HG02970 (cell line): ENCODE data around the gene MLYCD.
"Not testable (repeated sequence)": the region's sequence is repeated elsewhere in the genome, so short reads cannot be mapped to it uniquely, and the experiment has no call there.

Experiments
- ATAC-seq: cut with Tn5 transposase; IDR thresholded peaks from one replicate; pipeline ENCODE4 v1.9.1; 2021; ENCODE audit warnings: mild to moderate bottlenecking, moderate library complexity, moderate number of reproducible peaks; ENCODE audit not compliant: unreplicated experiment, low FRiP score

MLYCD gene

DNA sequence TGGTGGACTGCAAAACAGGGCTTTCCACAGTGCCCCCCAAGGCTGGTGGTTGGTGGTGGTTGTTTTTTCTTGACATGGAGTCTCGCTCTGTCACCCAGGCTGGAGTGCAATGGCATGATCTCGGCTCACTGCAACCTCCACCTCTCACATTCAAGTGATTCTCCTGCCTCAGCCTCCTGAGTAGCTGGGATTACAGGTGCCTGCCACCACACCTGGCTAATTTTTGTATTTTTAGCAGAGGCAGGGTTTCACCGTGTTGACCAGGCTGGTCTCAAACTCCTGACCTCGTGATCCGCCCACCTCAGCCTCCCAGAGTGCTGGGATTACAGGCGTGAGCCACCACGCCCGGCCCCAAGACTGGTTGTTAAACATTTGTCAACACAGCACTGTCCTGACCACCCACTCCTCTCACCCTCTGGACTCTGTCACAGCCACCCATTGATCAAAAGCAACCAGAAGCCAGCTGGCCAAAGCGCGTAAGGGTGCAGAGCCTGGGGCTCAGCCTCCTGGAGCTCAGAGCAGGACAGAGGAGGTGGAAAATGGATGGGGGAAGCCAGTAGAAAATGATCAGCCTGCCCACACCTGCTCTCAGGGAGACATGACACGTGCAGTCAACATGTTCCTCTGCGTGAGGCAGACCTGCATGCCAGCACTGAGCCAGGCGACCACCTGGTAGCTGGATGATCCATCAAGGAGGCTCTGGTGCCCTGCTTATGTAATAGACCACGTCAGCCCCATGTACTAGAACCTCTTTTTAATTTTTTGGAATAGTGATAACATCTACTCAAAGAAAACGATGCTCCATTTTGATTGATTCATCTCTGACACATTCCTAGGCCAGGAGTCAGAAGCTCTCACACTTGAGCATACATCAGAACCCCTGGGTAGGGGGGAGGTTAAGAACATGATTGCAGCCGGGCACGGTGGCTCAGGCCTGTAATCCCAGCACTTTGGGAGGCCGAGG lies 39.3 kb downstream of the MLYCD start:
- no peak for ATAC-seq

DNA sequence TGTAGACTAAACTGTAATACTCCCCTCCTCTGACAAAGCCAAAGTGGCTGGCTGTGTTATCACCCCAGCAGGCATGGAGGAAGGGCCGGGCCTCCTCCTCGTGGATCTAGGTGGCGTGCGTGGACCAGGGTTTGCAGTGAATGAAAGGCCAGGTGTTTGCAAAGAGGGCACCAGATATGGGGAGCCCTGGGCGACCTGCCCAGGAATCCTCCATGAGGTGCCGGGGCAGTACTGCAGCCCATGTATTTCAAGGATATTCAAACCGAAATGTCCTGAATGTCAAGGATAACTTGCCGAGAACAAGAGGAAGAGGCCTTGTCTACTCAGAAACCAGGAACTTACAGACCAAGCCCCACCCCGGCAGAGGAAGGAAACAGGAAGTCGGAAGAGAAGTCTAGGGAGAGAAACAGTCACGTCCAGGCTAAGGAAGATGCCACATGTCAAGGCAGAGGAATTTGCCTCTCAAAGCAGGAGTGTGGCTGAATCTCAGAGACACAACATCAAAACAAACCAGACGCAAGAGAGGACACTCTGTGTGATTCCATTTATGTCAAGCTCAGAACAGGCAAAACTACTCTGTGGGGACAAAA lies 40.4 kb downstream of the MLYCD start:
- ATAC-seq, result no peak

DNA sequence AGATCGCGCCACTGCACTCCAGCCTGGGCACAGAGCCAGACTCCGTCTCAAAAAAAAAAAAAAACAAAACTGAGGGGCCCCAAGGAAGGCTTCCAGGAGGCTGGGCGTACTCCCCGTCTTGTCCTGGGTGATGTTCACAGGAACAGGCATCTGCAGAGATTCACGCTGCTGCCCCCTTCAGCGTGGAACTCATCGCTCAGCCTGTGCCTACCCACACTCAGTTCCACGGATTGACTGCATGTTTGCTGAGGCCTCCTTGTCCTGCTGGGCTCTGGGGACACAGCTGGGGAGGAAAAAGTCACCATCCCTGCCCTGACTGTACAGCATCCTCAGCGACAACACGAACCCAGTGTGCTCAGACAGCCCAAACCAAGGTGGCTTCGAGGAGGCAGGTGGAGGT lies 41.2 kb downstream of the MLYCD start:
- no peak for ATAC-seq

DNA sequence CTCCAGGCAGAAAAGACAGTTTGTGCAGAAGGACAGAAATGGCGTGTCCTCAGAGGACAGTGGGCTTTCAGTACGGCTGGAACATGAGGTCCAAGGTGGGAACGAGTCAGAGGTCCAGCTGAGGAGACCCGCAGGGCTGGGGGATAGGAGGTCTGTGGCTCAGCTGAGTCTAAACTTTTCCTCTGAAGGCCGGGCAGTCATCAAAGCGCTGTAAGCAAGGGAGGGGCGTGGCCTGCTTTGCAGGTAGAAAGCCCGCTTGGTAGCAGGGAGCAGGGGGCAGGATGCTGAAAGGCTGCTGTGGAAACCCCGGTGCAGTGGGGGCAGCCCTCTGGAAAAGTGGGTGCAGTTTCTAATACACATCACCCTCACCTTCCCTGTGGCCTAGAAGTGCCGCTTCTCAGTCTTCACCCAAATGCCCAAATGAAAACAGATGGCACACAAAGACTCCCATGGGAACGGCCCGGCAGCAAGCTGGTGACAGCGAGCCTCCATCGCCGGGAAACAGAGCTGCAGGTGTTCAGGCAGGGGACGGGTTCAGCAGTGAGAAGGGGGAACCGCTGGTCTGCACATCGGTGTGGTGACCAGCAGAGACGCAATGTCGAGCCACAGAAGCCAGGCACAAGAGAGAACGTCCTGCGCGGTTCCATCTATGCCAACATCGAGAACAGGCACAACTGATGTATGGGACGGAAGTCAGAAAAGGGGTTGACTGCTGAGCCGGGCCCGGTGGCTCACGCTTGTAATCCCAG lies 41.9 kb downstream of the MLYCD start:
- no peak for ATAC-seq

DNA sequence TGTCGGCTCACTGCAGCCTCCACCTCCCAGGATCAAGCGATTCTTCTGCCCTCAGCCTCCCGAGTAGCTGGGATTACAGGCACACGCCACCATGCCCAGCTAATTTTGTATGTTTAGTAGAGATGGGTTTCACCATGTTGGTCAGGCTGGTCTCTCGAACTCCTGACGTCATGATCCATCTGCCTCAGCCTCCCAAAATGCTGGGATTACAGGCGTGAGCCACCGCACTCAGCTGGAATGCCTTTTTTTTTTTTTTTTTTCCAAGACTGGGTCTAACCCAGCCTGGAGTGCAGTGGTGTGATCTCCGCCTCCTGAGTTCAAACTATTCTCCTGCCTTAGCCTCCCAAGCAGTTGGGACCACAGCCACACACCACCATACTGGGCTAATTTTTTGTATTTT lies 42.6 kb downstream of the MLYCD start:
- not testable (repeated sequence) for ATAC-seq

DNA sequence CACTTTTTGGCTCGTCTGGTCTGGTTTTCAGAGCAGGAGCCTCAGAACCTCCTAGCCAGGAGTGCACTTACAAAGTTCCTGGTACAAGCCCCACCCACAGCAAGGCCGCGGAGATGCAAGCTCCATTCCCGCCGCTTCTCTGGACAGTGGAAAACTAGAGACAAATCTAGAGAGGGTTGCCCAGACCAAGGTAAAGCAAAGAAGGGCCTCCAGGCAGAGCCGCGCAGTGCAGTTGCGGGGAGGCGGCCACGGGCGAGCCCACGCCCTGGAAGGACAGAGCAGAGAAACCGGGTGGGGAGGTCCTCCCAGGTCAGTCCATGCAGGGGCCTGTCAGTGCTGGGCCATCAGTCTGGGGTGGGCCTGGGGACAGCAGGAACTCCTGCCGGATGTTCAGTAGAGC lies 43.2 kb downstream of the MLYCD start:
- ATAC-seq, result no peak

DNA sequence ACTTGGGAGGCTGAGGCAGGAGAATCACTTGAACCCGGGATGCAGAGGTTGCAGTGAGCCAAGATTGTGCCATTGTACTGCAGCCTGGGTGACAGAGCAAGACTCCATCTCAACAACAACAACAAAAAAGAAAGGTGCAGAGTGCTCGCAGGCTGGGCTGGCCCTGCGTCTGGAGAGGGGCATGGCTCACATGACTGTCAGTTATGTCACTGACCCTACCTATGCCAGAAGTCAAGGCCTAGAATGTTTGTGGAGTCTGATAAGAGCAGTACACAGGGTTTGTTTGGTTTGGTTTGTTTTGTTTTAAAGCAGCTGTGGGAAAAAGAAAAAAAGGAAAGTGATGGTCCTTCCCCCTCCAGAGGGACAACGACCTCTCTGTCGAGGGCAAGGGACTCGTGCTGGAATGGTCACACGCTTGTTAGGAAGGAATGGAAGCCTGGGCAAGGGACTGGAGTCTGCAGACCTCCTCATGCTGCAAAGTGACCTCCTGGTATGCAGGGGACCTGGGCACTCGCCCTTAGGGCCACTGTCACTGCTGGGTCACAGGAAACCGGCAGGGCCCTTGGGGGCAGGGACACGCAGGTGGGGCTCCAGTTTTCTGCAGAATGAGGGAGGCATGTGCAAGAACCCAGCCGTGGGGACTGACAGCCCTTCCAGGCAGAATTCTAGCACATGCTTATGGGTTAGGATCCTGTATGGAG lies 44.0 kb downstream of the MLYCD start:
- ATAC-seq, result no peak

DNA sequence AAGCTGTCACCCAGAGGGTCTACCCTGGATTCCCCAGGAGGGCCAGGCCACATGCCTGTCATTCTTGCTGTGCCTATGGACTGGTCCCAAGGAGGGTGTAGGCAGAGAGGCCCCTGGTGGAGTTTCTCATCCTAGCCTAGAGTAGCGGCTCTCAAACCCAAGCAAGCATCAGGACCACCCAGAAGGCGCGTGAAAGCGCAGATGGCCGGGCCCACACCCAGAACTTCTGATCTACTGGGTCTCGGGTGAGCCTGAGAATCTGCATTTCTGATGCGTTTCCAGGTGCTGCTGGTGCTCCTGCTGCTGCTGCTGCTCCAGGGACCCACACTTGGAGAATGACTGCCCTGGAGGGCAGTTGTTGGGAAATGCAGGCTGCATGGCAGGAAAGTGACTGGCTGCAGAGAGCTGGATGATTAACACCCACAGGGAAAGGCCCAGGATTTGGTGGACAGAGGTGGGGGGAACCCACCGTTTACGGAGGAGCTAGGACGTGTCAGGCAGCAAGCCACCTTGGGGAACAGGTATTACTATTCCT lies 44.7 kb downstream of the MLYCD start:
- ATAC-seq, result no peak

DNA sequence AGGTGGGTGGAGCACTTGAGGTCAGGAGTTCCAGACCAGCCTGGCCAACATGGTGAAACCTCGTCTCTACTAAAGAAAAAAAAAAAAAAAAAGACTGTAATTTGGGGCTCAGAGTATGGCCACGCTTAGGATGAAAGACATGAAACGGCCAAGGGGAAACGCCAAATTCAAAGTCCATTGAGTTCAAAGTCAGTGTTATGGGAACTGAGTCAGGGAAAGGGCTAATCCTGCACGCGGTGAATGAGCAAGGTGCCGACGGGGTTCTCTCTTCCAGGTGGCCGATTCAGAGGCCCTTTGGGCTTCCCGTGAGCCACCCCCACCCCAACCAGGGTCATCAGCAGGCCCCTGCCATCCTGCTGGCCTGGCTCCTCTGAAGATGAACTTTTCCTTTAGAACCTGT lies 46.7 kb downstream of the MLYCD start:
- ATAC-seq, result no peak

DNA sequence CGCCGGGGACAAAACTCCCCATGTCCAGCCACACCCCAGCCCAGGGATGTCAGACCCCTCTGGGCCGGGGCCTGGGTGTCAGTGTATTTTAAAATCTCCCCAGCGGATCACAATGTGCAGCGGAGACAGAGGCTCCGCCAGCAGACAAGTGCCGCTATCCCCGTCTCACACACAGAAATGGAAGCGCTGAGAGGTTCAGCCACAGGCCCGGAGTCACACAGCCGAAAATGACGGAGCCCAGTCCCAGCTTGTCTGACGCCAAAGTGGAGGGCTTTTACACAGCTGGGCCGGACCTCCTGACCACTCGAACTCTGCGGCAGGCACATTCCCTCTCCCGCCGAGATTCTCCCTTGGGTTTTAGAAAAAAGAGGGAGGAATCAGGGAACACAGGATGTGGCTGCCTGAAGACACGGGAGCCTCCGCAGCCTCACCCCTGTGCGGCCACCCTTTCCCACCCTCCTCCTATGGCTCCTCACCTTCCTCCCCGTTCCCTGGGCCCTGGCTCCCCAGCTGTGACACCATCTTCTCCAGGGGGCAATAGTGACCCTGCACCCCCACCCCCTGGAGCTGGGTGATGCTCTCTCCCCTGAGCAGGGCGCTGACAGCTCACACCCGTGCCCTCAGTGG lies 47.4 kb downstream of the MLYCD start:
- no peak for ATAC-seq

DNA sequence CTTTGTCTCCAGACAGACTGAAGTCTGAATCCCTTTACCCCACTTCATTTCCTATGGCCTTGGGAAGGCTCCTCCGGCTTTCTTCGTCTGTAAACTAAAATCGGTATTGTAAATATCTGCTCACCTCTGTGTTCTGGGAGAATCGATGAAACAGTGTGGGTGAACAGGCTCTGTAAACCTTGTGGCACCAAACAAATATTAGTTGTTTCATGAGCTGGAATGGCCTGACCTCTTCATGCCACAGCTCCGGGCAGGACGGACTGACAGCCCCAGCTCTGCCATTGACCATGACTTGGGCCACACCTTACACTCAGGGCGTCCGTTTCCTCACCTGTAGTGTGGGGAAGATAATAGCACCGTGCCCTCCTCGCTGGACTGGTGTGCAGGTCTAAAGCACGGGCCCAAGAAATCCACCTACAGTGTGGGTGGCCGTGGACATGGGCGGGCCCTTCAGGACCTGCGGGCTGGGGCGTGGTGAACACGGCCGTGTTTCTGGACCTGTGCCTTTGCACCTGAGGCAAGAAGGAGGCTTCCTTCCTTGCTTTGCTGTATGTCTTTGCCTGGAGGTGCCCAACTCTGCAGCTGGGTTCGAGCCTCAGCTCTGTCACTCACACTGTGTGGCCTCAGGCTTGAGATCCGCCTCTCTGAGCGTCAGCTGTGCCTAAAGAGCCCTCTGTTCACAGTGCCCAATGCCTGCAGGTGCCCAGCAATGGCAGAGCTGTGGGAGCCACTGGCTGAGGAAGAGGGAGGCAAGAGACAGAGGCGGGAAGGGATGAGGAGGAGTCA lies 48.1 kb downstream of the MLYCD start:
- ATAC-seq, result no peak

DNA sequence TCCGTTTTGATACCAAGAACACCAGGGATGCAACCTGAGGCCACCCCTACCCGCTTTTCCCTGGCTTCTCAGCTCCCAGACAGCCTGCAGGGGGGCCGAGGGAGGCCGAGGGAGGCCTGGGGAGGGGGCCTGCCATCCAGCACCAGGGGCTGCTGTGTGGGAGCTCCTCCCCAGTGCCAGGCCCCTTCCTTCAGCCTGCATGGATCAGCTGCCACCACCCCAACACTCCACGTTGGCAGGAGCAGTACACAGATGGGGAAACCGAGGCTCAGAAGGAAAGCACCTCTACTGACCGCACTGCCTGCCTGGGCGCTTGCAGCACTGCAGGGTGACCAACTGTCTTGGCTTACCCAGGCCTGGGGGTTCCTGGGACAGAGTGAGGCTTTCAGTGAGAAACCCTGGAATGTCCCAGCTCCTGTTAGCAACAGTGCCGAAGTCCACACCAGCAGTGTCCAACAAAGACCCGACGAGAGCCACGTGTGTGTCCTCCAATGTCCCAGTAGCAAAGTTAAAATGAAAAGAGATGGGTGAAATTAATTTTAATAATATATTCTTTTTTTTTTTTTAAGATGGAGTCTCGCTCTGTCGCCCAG lies 48.8 kb downstream of the MLYCD start:
- no peak for ATAC-seq

DNA sequence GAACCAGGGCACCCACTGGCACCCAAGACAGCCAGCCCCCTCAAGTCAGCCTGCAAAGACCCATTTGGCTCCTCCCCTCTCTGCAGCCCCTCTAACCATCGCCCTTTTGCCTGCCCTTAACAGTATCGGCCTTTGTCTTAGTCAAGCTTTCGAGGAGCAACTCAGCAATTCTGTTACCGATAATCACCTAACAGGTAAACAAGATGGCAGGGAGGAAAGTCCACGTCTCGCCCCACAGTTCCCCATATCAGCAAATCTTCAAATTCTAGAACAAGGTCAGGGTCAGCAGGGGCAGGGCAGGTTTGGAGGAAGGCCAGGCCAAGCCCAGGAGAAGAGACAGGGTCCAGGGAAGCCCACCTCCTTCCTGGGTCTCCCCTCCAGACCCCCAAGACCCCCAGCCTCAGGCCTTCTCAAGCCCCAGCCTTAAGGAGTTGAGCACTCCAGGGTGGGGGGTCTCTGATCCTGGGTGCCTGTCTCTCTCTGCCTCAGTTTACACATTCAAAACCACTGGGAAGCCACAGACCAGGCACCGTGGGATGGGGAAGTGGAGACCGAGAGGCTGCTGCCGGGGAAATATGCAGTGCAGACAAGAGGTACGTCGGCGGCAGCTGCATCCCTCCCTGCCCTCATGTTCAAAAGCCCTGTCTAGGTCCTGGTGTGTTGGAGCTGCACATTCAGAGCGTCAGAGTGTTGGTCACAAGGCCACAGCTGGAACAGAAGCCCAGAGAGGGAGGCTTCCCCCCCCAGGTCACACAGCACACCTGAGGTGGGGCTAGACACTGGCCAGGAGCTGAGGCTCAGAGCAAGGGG lies 50.2 kb downstream of the MLYCD start:
- ATAC-seq, result no peak

DNA sequence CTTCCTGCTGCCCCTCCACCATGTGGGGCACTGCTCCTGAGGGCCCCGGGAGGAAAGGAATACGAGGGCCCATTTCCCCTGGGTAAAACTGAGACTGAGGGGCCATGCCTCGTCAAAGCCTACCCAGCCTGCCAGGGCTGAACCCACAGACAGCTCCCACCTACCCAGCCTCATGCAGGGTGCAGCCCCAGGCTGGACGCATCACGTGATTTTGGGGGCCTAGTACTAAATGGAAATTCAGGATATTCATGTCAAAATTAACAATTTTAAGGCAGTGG lies 50.7 kb downstream of the MLYCD start:
- ATAC-seq, result no peak

DNA sequence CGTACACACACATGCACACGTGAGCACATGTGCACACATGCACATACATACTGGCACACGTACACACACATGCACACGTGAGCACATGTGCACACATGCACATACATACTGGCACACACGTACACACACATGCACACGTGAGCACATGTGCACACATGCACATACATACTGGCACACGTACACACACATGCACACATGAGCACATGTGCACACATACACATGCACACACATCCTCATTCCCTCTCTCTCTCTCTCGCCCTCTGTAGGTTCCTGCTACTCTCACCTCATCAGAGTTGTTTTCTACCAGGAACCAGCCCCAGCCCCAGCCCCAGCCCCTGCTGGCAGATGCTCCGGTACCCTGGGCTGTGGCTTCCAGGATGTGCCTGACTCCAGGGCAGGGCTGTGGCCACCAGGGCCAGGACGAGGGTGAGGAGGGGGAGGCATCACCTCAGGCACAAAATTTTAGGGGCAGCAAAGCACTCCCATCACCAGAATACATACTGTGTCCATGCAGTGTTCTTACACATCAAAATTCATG lies 52.0 kb downstream of the MLYCD start:
- not testable (repeated sequence) for ATAC-seq

DNA sequence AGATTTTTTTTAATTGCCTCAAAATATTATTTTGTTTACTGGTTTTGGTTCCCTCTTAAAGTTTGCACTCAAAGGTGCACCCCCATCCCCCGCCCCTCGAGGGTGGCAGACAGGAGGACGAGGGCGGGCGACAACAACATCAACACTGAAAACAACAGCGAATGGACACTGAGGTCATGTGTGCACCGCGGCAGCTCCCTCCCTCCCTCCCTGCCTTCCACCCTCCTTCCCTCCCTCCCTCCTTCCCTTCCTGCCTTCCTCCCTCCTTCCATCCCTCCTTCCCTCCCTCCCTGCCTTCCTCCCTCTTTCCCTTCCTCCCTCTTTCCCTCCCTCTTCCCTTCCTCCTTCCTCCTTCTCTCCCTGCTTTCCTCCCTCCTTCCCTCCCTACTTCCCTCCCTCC lies 52.6 kb downstream of the MLYCD start:
- no peak for ATAC-seq

DNA sequence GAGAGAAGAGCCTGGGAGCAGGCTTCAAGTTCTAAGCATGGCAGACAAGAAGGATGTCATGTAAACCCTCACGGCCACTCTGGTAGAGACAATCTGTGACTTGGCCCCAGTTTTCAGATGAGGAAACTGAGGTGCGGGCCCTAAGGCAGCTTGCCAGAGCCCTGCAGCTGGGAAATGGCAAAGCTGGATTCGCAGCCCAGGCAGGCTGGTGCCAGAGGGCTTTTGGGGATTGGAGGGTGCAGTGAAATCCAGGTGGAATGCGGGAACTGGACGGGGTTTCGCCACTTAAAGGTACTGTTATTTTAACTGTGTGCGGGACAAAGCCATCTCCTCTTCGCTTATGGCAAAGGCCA lies 53.6 kb downstream of the MLYCD start:
- ATAC-seq, result no peak
